GM23248 (cell line): ENCODE data around the gene ZFAND4. TPM values are rescaled to one million over a fixed set of nuclear protein-coding genes. Genes with fewer than 3 reads are reported as not detected.

Source experiments
- DNase-seq: peaks from one replicate; pipeline ENCODE4 v3.0.0-alpha.2; 2015
- H2AFZ ChIP-seq: fragments of 200-600 bp; sonication (generic); 2 replicates; pipeline ENCODE4 v1.6.1; 2016; ENCODE audit warnings: antibody characterized with exemption
- H3F3A ChIP-seq: fragments of 200-600 bp; sonication (generic); 2 replicates; pipeline ENCODE4 v1.6.1; 2016; ENCODE audit warnings: mild to moderate bottlenecking, antibody characterized with exemption, mixed run types; ENCODE audit not compliant: insufficient read depth
- H3K27ac ChIP-seq: fragments of 200-600 bp; sonication (generic); 2 replicates; pipeline ENCODE4 v1.5.1; 2016; ENCODE audit warnings: mild to moderate bottlenecking
- H3K27me3 ChIP-seq: fragments of 200-600 bp; sonication (generic); replicated peaks from 2 replicates; pipeline ENCODE4 v1.6.1; 2016; ENCODE audit warnings: mild to moderate bottlenecking; ENCODE audit not compliant: insufficient read depth
- H3K36me3 ChIP-seq: fragments of 200-600 bp; sonication (generic); 2 replicates; pipeline ENCODE4 v1.6.1; 2016; ENCODE audit warnings: low read depth, mild to moderate bottlenecking
- H3K4me1 ChIP-seq: fragments of 200-600 bp; sonication (generic); 2 replicates; pipeline ENCODE4 v1.6.1; 2016; ENCODE audit warnings: mild to moderate bottlenecking; ENCODE audit not compliant: insufficient read depth
- H3K4me2 ChIP-seq: fragments of 200-600 bp; sonication (generic); one replicate; pipeline ENCODE4 v1.6.1; 2016; ENCODE audit warnings: mild to moderate bottlenecking; ENCODE audit not compliant: unreplicated experiment
- H3K4me3 ChIP-seq: fragments of 200-600 bp; sonication (generic); 2 replicates; pipeline ENCODE4 v1.5.1; 2016; ENCODE audit warnings: mild to moderate bottlenecking
- H3K79me2 ChIP-seq: fragments of 200-600 bp; sonication (generic); 2 replicates; pipeline ENCODE4 v1.6.1; 2016; ENCODE audit warnings: mild to moderate bottlenecking; ENCODE audit not compliant: insufficient read depth
- H3K9ac ChIP-seq: fragments of 200-600 bp; sonication (generic); 2 replicates; pipeline ENCODE4 v1.6.1; 2016; ENCODE audit warnings: mild to moderate bottlenecking
- H3K9me2 ChIP-seq: fragments of 200-600 bp; sonication (generic); 2 replicates; pipeline ENCODE4 v1.6.1; 2016; ENCODE audit warnings: mixed run types, mild to moderate bottlenecking, moderate library complexity; ENCODE audit not compliant: insufficient read depth
- H3K9me3 ChIP-seq: fragments of 200-600 bp; sonication (generic); one replicate; pipeline ENCODE4 v1.6.1; 2017; ENCODE audit warnings: low read depth
- H4K20me1 ChIP-seq: fragments of 200-600 bp; sonication (generic); 2 replicates; pipeline ENCODE4 v1.6.0; 2016; ENCODE audit not compliant: insufficient read depth
- EZH2 ChIP-seq: fragments of 200-600 bp; sonication (generic); IDR thresholded peaks from 2 replicates; pipeline ENCODE4 v1.6.1; 2018; ENCODE audit warnings: antibody characterized with exemption, mild to moderate bottlenecking; ENCODE audit not compliant: insufficient read depth, poor library complexity, severe bottlenecking
- EZH2phosphoT487 ChIP-seq: fragments of 200-600 bp; sonication (generic); IDR thresholded peaks from 2 replicates; pipeline ENCODE4 v1.6.1; 2018; ENCODE audit warnings: antibody characterized with exemption, moderate library complexity, mild to moderate bottlenecking, low read depth; ENCODE audit not compliant: insufficient read depth
- WGBS, 2 experiments: methylation state at CpG; one replicate each; pipeline ENCODE4 v1.1.6; 2015 to 2017; ENCODE audit warnings: low lambda C conversion rate in 2 of 2, low coverage in 1 of 2; ENCODE audit errors: missing lambda C conversion rate in 2 of 2; 5-methylcytosine and 5-hydroxymethylcytosine counted together
- in situ Hi-C: fragments of 300-500 bp; cut with MboI; formaldehyde crosslinking; loops from 2 replicates; pipeline ENCODE4 v1.15.0; 2020
- polyA plus RNA-seq: library from polyadenylated mRNA; unstranded; fragments of >200 nt; fragmentation: Nextera tagmentation; extraction: Ambion mirVana; gene quantifications from 2 replicates; pipeline ENCODE4 v1.2.1, GENCODE V29; 2016
- total RNA-seq: library from RNA; depleted of rRNA; stranded (reverse); fragments of >200 nt; shearing (Covaris generic); gene quantifications from 2 replicates; pipeline ENCODE4 v1.2.3, GENCODE V29; 2014

Gene ZFAND4
- total and polyA plus RNA-seq, 2 experiments from 2014 or later, result 2.7 to 8.1 TPM

DNA sequence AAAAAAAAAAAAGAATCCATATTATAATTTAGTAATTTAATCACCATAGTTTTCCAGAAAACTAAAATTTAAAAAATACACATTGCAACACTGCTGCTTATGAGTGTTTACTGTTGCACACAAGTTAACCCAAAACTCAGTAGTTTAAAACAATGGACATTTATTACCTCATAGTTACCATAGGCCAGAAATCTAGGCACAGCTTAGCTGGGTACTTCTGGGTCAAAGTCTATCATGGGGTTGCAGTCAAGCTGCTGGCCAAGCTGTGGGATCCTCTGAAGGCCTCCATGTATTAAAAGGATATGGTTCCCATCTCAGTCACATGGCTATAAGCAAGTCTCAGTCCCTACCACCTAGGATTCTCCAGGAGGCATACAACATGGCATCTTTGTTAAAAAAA lies 83.6 kb downstream of the ZFAND4 start:
- in situ Hi-C loops, result no loop called here
- H3K4me3 ChIP-seq, result no peak overlapping the region
- H4K20me1 ChIP-seq, result no peaks in the 10 kb centered on the region

DNA sequence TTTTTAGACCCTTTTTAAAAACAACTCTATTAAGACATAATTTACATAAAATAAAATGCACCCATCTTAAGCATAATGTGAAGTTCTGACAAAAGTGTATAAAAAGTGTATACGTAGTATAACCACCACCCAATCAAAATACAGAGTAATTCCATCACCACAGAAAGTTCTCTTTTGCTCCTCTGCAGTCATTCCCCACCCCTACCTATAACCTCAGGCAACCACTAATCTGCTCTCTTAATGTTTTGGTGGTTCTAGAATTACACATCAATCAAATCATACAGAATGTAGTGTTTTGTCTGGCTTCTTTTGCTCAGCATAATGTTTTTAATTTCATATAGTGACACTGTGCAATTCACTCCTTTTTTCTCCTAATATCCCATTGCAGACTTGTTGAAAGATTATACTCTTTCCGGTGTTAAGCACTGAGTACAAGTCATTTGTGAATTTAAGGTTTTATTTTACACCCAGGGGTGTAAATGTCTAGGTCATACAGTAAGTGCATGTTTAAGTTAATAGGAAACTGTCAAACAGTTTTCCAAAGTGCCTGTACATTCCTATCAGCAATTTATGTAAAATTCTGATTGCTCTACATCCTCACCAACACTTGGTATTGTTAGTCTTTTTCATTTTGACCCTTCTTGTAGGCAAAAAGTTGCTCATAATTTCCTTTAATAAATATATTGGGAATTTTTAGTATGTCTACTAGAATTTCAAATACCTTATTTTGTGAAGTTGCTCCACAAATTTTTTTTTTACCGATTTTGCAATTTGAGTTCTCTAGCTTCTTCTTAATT lies 86.3 kb downstream of the ZFAND4 start:
- no peaks in the 10 kb centered on the region for H4K20me1 ChIP-seq
- no peak overlapping the region for H2AFZ ChIP-seq
- peaks cover 7% of the 10 kb centered on the region; the same call in 1 of the 2 replicates for H3F3A ChIP-seq
- TF ChIP-seq EZH2 (no peak), EZH2phosphoT487 (no peak)
- H3K36me3 ChIP-seq, result no peaks in the 10 kb centered on the region
- in situ Hi-C loops, result no loop called here
- DNase-seq, result no peak
- no peak overlapping the region for H3K9ac ChIP-seq
- no peaks in the 10 kb centered on the region for H3K9me2 ChIP-seq
- H3K4me3 ChIP-seq, result no peak overlapping the region
- no peaks in the 10 kb centered on the region for H3K9me3 ChIP-seq
- 92 to 93% methylated on average over 3 of the region's 3 CpGs for WGBS, 2 experiments
- H3K4me1 ChIP-seq, result no peaks in the 10 kb centered on the region
- H3K79me2 ChIP-seq, result peaks cover 35% of the 10 kb centered on the region
- no peak overlapping the region for H3K27ac ChIP-seq
- H3K4me2 ChIP-seq, result no peak overlapping the region
- H3K27me3 ChIP-seq, result no peaks in the 10 kb centered on the region

More for the DNA sequence above, 83.6 kb downstream of the ZFAND4 start:
- DNase-seq, result no peak
- H3F3A ChIP-seq, result no peaks in the 10 kb centered on the region
- no peak overlapping the region for H3K4me2 ChIP-seq
- no peaks in the 10 kb centered on the region for H3K36me3 ChIP-seq
- H3K79me2 ChIP-seq, result peaks cover 51% of the 10 kb centered on the region
- TF ChIP-seq EZH2, result no peak
- TF ChIP-seq EZH2phosphoT487, result no peak
- no peak overlapping the region for H2AFZ ChIP-seq
- H3K9me2 ChIP-seq, result no peaks in the 10 kb centered on the region
- H3K4me1 ChIP-seq, result peaks cover 6% of the 10 kb centered on the region
- no peaks in the 10 kb centered on the region for H3K27me3 ChIP-seq
- no peak overlapping the region for H3K27ac ChIP-seq
- no peak overlapping the region for H3K9ac ChIP-seq
- H3K9me3 ChIP-seq, result no peaks in the 10 kb centered on the region

DNA sequence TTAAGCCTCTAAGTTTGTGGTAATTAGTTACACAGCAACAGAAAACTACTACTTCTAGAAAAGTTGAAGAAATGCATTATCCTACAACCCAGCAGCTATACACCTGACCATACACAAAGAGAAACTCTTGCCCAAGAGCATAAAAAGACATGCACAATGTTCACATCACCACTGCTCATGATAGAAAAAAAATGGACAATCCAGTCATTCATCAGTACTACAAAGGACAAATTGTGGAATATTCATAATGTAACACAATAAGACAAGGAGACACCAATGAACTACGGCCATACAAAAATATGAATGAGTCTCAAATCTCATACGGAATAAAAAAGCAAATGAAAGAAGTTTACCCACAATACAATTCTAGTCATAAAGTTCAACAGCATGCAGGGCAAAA lies 87.4 kb downstream of the ZFAND4 start:
- Histone ChIP-seq H3K4me1 (no peaks in the 10 kb centered on the region), H3K36me3 (no peaks in the 10 kb centered on the region), H4K20me1 (no peaks in the 10 kb centered on the region), H3K9me3 (no peaks in the 10 kb centered on the region), H3K4me3 (no peak overlapping the region), H3K9ac (no peak overlapping the region), H3K27me3 (no peaks in the 10 kb centered on the region), H3K9me2 (no peaks in the 10 kb centered on the region), H3K79me2 (peaks cover 38% of the 10 kb centered on the region), H3K4me2 (no peak overlapping the region), H2AFZ (no peak overlapping the region), H3K27ac (no peak overlapping the region), H3F3A (peaks cover 7% of the 10 kb centered on the region; the same call in 1 of the 2 replicates)
- TF ChIP-seq EZH2phosphoT487 (no peak), EZH2 (no peak)
- DNase-seq, result no peak
- 90 to 93% methylated on average over 2 of the region's 2 CpGs for WGBS, 2 experiments
- in situ Hi-C loops, result no loop called here

DNA sequence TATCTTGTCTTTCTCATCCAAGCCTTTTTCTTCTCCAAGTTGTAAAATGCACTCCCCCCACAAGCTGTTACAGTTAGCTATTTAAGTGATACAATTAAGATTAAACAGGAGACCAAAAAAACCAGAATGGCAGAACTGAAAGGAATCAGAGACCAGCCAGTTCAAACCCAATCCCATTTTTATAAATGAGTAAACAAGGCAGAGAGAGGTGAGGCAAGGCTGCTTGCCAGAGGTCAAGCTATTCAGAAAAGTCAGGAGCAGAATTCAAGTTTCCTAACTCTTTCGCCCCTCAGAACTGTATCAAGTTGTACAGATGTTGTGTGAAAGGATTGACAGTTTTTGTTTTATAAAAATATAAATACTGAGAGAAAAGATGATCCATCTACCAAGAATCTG lies 90.2 kb downstream of the ZFAND4 start:
- in situ Hi-C loops, result no loop called here
- no peak overlapping the region for H3K4me3 ChIP-seq
- no peak for DNase-seq
- H3F3A ChIP-seq, result peaks cover 7% of the 10 kb centered on the region; the same call in 1 of the 2 replicates
- no peaks in the 10 kb centered on the region for H3K36me3 ChIP-seq
- H2AFZ ChIP-seq, result no peak overlapping the region
- no peak for TF ChIP-seq EZH2phosphoT487
- TF ChIP-seq EZH2, result no peak
- no peaks in the 10 kb centered on the region for H3K9me2 ChIP-seq
- no peak overlapping the region for H3K27ac ChIP-seq
- H3K4me1 ChIP-seq, result no peaks in the 10 kb centered on the region
- no peak overlapping the region for H3K4me2 ChIP-seq
- no peaks in the 10 kb centered on the region for H4K20me1 ChIP-seq
- no peaks in the 10 kb centered on the region for H3K9me3 ChIP-seq
- no peaks in the 10 kb centered on the region for H3K27me3 ChIP-seq
- 92 to 100% methylated on average over 1 of the region's 1 CpG for WGBS, 2 experiments
- no peak overlapping the region for H3K9ac ChIP-seq
- peaks cover 45% of the 10 kb centered on the region for H3K79me2 ChIP-seq
